ENCODE data around the gene TP53INP2. TPM values are rescaled to one million over a fixed set of nuclear protein-coding genes. Genes with fewer than 3 reads are reported as not detected.

Gene TP53INP2
- total and polyA plus RNA-seq, 9 of the 15 experiments (the other 6 are each of a cell fraction or from before 2014, with no cell fraction given) = 0.43 to 5.0 (median 1.3) TPM

DNA sequence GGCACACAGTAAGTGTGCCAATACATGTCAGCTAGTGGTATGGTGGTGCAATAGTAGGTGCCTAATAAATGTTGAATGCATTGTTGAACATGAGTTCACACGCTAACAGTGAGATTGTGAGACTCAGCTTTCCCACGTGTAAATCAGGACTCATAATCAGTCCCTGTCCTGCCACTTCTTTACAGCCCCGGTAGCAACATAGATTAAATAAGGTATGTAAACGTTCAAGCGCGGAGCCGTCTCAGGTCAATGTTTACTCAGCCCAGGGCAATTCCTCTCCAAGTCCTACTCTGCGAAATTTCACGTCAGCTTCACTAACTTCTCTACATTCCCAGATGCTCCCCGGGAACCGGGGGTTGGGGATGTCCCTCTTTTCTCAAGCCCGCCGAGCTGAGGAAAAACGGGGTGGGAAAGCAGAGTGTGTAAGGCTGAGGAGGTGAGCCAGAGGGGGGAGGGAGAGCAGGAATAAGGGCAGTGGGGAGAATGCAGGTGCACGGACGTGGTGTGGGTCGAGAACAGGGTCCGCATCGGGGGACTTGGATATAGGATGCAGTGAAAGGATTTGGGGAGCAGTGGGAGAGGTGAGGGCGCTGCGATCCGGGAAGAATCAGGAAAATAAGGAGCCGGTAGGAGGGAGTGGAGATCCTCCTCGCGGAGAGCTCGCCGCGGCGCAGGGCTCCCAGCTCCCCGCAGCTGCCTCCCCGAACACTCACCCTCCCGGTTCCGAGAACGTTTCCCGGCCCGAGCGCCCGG, 544 bp upstream of the TP53INP2 start (continued):
- no peak for TF ChIP-seq TSHZ1 (CRISPR knock-in tag; IDR thresholded peaks at IDR 0.05)
- TF ChIP-seq MTA2 (IDR thresholded peaks at IDR 0.05; ENCODE audit: low read depth) = no peak
- TF ChIP-seq ELF1 (tag; IDR thresholded peaks at IDR 0.05) = no peak

DNA sequence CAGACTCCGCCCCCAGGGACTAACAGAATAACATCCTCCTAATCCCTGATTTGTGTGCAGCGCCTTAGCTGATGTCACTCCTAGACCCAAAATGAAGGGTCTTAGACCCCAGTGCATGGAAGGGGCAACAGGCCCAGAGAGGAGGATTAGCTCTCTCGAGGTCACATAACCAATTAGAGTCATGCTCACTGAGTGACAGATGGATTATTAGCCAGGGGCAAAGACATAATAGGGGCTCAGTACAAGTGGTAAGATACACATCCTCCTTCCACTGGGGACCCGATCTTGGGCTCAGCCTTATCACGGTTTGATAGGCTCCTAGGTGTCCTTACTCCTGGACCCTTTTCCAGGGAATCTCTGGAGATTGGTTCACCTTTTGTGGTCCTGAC, 858 bp downstream of the TP53INP2 start:
- peak overlapping the region; percentile 87 for H2AFZ ChIP-seq (ENCODE audit: low read depth, low read length)
- in situ Hi-C loops (cut with MboI) = loop anchor here (10.0 kb wide), 2 partner anchors 170 to 390 kb away; no protein-coding TSS in a partner anchor
- DNase-seq (ENCODE audit: extremely low read depth in 1 of 4, low spot score in 3 of 4) (no peak), ATAC-seq (no peak), FAIRE-seq (no peak)
- peak overlapping the region; percentile 92 for H3K27ac ChIP-seq (ENCODE audit: extremely low read depth, low read depth, low read length)
- peak overlapping the region; percentile 60 to 87; a peak in 3 of 4 replicates for H3K9ac ChIP-seq (ENCODE audit: insufficient read depth in 1 of 2, low read depth in 2 of 2, low read length in 2 of 2)
- H3K36me3 ChIP-seq (ENCODE audit: control insufficient read depth, insufficient read depth, low read length) = no peaks in the 10 kb centered on the region
- H3K4me3 ChIP-seq = peak overlapping the region; percentile 92
- 26% methylated on average over 5 of the region's 5 CpGs for WGBS (ENCODE audit: insufficient coverage, low coverage, missing lambda C conversion rate)
- BruUV-seq (replicated peaks) = TSS peak; percentile 64
- peak overlapping the region; percentile 90 for H3K4me2 ChIP-seq (ENCODE audit: insufficient read depth, low read length)
- no peaks in the 10 kb centered on the region for H3K9me1 ChIP-seq (ENCODE audit: control insufficient read depth, insufficient read depth, low read length)
- ChIA-PET CTCF (ENCODE audit: low intra/inter-chr PET ratio) (interaction anchor here (0.9 kb wide), 1 partner anchor 167 kb away, joined by 4 read pairs; no protein-coding TSS in a partner anchor), POLR2A (interaction anchor here (0.7 to 2.0 kb wide), 2 partner anchors 166 to 234 kb away, joined by 3 to 7 read pairs; no protein-coding TSS in a partner anchor)
- no peaks in the 10 kb centered on the region for H3K27me3 ChIP-seq (ENCODE audit: control insufficient read depth in 2 of 2, insufficient read depth in 2 of 2, low read length in 2 of 2)
- H3K9me3 ChIP-seq (replicated peaks; ENCODE audit: control insufficient read depth, insufficient read depth, low read depth, low read length) = no peaks in the 10 kb centered on the region
- no peaks in the 10 kb centered on the region for H4K20me1 ChIP-seq (replicated peaks; ENCODE audit: control insufficient read depth, insufficient read depth, low read length)
- H3K4me1 ChIP-seq (replicated peaks in 1 of 2; ENCODE audit: control insufficient read depth in 2 of 2, insufficient read depth in 2 of 2, low read length in 2 of 2) = peaks cover 16 to 34% of the 10 kb centered on the region in 2 experiments
- no peaks in the 10 kb centered on the region for H3K79me2 ChIP-seq (ENCODE audit: control insufficient read depth, insufficient read depth, low read length)
- intact Hi-C loops (cut with micrococcal nuclease) = loop anchor here (5.0 kb wide), 1 partner anchor 513 kb away; no protein-coding TSS in a partner anchor
- TF ChIP-seq, protein P1, sequence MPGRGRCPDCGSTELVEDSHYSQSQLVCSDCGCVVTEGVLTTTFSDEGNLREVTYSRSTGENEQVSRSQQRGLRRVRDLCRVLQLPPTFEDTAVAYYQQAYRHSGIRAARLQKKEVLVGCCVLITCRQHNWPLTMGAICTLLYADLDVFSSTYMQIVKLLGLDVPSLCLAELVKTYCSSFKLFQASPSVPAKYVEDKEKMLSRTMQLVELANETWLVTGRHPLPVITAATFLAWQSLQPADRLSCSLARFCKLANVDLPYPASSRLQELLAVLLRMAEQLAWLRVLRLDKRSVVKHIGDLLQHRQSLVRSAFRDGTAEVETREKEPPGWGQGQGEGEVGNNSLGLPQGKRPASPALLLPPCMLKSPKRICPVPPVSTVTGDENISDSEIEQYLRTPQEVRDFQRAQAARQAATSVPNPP (IDR thresholded peaks at IDR 0.05; ENCODE audit: borderline replicate concordance, insufficient read depth, insufficient read length) = no peak
- no peak for TF ChIP-seq NFYB (IDR thresholded peaks at IDR 0.05; ENCODE audit: extremely low read depth, insufficient read length)
- TF ChIP-seq ATF3 (IDR thresholded peaks at IDR 0.05) = no peak
- 0 out of 2 replicates have a peak, but pooled peaks have one; percentile 7 for TF ChIP-seq ATF3 (CRISPR knock-in tag; conservative IDR thresholded peaks at IDR 0.05)
- TF ChIP-seq, protein P2, sequence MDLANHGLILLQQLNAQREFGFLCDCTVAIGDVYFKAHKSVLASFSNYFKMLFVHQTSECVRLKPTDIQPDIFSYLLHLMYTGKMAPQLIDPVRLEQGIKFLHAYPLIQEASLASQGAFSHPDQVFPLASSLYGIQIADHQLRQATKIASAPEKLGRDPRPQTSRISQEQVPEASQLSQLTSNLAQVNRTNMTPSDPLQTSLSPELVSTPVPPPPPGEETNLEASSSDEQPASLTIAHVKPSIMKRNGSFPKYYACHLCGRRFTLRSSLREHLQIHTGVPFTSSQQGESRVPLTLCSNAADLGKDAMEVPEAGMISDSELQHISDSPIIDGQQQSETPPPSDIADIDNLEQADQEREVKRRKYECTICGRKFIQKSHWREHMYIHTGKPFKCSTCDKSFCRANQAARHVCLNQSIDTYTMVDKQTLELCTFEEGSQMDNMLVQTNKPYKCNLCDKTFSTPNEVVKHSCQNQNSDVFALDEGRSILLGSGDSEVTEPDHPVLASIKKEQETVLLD (IDR thresholded peaks at IDR 0.05) = 0 out of 2 replicates have a peak, but pooled peaks have one; percentile 6
- peak; percentile 35; the same call in 1 of the 2 replicates for TF ChIP-seq GABPB1 (CRISPR knock-in tag; IDR thresholded peaks at IDR 0.05)
